SK-N-SH (cell line): ENCODE measurements around the gene CALN1.

Experiments
- EZH2phosphoT487 ChIP-seq: fragments of 200-600 bp; sonication (generic); IDR thresholded peaks from 2 replicates; pipeline ENCODE4 v1.6.1; 2017; ENCODE audit warnings: low read depth, mixed run types, mild to moderate bottlenecking, antibody characterized with exemption, moderate library complexity, borderline replicate concordance
- FOXM1 ChIP-seq: IDR thresholded peaks from 2 replicates; pipeline ENCODE4 v1.4.0; 2012; ENCODE audit warnings: low read depth, mild to moderate bottlenecking
- RAD21 ChIP-seq: IDR thresholded peaks from 2 replicates; pipeline ENCODE4 v1.6.1; 2012; ENCODE audit warnings: mild to moderate bottlenecking, low read length
- RFX5 ChIP-seq: IDR thresholded peaks from 2 replicates; pipeline ENCODE4 v1.6.1; 2012; ENCODE audit warnings: mild to moderate bottlenecking, improper control_type of control experiment, low read length
- RXRA ChIP-seq: IDR thresholded peaks from 2 replicates; pipeline ENCODE4 v1.4.0; 2012; ENCODE audit warnings: low read depth, mild to moderate bottlenecking, borderline replicate concordance
- SIN3A ChIP-seq: IDR thresholded peaks from 2 replicates; pipeline ENCODE4 v1.6.1; 2012; ENCODE audit warnings: low read depth, mild to moderate bottlenecking, low read length, moderate library complexity, borderline replicate concordance
- TF ChIP-seq, protein P1 (sequence below): fragments of 200-600 bp; sonication (generic); IDR thresholded peaks from 2 replicates; pipeline ENCODE4 v1.6.1; 2017; ENCODE audit warnings: antibody characterized with exemption, mild to moderate bottlenecking, moderate library complexity

DNA sequence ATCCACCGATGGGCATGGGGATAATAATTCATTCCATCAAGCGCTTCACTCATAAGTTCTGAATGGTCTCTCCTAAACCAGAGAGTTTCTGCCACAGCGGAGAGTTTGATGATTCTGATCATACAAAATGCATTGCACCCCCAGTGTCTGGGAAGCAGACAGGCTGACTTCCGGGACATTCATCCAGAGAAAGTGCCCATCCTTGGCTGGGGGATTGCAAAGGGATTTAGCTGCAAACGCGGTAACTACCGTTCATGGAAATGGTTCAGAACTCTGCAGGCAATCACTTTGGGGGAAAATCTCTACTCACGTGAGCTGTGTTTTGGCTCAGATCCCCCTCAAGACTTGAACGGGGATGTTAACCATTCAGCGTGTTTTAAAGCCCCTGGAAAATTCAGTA is 33.4 kb upstream of the CALN1 start:
- TF ChIP-seq FOXM1 (no peak), RXRA (no peak), EZH2phosphoT487 (no peak), RFX5 (no peak), SIN3A (no peak), RAD21 (no peak)
- TF ChIP-seq, protein P1, sequence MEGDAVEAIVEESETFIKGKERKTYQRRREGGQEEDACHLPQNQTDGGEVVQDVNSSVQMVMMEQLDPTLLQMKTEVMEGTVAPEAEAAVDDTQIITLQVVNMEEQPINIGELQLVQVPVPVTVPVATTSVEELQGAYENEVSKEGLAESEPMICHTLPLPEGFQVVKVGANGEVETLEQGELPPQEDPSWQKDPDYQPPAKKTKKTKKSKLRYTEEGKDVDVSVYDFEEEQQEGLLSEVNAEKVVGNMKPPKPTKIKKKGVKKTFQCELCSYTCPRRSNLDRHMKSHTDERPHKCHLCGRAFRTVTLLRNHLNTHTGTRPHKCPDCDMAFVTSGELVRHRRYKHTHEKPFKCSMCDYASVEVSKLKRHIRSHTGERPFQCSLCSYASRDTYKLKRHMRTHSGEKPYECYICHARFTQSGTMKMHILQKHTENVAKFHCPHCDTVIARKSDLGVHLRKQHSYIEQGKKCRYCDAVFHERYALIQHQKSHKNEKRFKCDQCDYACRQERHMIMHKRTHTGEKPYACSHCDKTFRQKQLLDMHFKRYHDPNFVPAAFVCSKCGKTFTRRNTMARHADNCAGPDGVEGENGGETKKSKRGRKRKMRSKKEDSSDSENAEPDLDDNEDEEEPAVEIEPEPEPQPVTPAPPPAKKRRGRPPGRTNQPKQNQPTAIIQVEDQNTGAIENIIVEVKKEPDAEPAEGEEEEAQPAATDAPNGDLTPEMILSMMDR: no peak
